ENCODE measurements around the gene DDX49. TPM values are rescaled to one million over a fixed set of nuclear protein-coding genes. Genes with fewer than 3 reads are reported as not detected.

Gene DDX49
- total and polyA plus RNA-seq, 9 of the 15 experiments (the other 6 are each of a cell fraction or from before 2014, with no cell fraction given), result 1.1 to 113 (median 45.7) TPM

DNA sequence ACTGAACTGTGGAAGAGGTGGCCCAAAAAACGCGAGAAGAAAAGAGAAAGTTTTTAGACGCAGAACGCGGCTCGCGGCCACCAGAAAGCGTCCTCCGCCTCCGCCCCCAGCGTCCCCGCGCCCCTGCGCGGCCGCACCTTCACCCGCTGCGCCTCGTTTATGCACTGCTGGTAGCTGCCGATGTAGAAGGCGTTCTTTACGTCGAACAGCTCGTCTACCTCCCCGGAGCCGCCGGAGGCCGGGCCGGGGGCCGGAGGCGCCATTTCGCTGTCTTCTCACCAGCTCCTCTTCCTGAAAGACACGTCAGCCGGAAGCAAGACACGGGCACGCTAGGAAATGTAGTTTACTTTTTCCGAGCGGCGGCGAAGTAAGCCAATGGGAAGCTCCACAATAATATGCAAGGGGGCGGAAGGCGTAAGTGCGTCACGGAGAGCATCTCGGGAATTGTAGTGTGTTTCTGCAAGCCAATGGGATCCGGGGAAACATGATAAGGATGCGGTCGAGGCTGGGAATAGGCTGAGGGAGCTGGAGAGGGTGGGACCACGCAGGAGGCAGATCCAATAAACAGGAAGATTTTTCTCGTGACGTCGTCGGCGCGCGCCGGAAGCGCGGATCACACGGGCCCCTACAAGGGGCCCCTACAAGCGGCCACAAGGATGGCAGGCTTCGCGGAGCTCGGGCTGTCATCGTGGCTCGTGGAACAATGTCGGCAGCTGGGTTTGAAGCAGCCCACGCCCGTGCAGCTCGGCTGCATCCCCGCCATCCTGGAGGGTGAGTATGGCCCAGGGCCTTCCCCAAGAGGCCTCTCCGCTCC is at the start of gene DDX49, which contains the start of gene COPE (continued):
- TF ChIP-seq NFIX (CRISPR knock-in tag; IDR thresholded peaks at IDR 0.05; ENCODE audit: low read depth), result no peak
- peak; percentile 65; the same call in 1 of the 2 replicates for TF ChIP-seq KAT8 (IDR thresholded peaks at IDR 0.05; ENCODE audit: low read depth)
- TF ChIP-seq RBM14 (IDR thresholded peaks at IDR 0.05; ENCODE audit: borderline replicate concordance, insufficient read depth, low read depth, low read length), result no peak
- TF ChIP-seq ZNF695 (CRISPR knock-in tag; IDR thresholded peaks at IDR 0.05), result no peak
- no peak for TF ChIP-seq HNRNPUL1 (IDR thresholded peaks at IDR 0.05; ENCODE audit: low read length)
- no peak for TF ChIP-seq NR1H2 (CRISPR knock-in tag; IDR thresholded peaks at IDR 0.05)
- TF ChIP-seq, protein P1, sequence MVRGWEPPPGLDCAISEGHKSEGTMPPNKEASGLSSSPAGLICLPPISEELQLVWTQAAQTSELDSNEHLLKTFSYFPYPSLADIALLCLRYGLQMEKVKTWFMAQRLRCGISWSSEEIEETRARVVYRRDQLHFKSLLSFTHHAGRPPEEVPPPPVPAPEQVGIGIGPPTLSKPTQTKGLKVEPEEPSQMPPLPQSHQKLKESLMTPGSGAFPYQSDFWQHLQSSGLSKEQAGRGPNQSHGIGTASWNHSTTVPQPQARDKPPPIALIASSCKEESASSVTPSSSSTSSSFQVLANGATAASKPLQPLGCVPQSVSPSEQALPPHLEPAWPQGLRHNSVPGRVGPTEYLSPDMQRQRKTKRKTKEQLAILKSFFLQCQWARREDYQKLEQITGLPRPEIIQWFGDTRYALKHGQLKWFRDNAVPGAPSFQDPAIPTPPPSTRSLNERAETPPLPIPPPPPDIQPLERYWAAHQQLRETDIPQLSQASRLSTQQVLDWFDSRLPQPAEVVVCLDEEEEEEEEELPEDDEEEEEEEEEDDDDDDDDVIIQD (CRISPR knock-in tag; IDR thresholded peaks at IDR 0.05), result no peak
- TF ChIP-seq ZNF668 (CRISPR knock-in tag; IDR thresholded peaks at IDR 0.05), result 0 out of 2 replicates have a peak, but pooled peaks have one; percentile 26
- TF ChIP-seq RB1 (IDR thresholded peaks at IDR 0.05; ENCODE audit: low read depth), result peak; percentile 64; the same call in 1 of the 2 replicates
- peak; percentile 87 for TF ChIP-seq ATF1 (CRISPR knock-in tag; IDR thresholded peaks at IDR 0.05)
- peak; percentile 100 for TF ChIP-seq ATF1 (tag; IDR thresholded peaks at IDR 0.05)
- TF ChIP-seq ADNP (tag; IDR thresholded peaks at IDR 0.05), result no peak
- TF ChIP-seq ZBTB43 (CRISPR knock-in tag; IDR thresholded peaks at IDR 0.05), result no peak
- no peak for TF ChIP-seq REST (IDR thresholded peaks at IDR 0.05; ENCODE audit: borderline replicate concordance)
- TF ChIP-seq REST (CRISPR knock-in tag; IDR thresholded peaks at IDR 0.05; ENCODE audit: low read depth), result 0 out of 2 replicates have a peak, but pooled peaks have one; percentile 59
- peak; percentile 97 for TF ChIP-seq CREM (IDR thresholded peaks at IDR 0.05; ENCODE audit: low read depth)
- TF ChIP-seq TAF7 (tag; IDR thresholded peaks at IDR 0.05), result peak; percentile 93
- peak; percentile 61 for TF ChIP-seq PRPF4 (IDR thresholded peaks at IDR 0.05; ENCODE audit: insufficient read depth, low read depth, low read length, poor library complexity, severe bottlenecking)

All from K562 (cell line).